Mucosa of descending colon (tissue), 3 donors: ENCODE data around the gene USP12. TPM values are rescaled to one million over a fixed set of nuclear protein-coding genes. Genes with fewer than 3 reads are reported as not detected.

Experiments
- ATAC-seq: fragments of 200-7000 bp; cut with Tn5 transposase; one replicate; pipeline ENCODE4 v1.9.1; 2020; ENCODE audit warnings: mild to moderate bottlenecking, moderate library complexity
- DNase-seq, 3 donors: peaks; one replicate each; pipeline ENCODE4 v3.0.0-alpha.2; 2020
- H3K36me3 ChIP-seq: fragments of 200-600 bp; one replicate; pipeline ENCODE4 v1.8.0; 2021; ENCODE audit warnings: low read depth, mild to moderate bottlenecking
- H3K4me1 ChIP-seq: fragments of 200-600 bp; one replicate; pipeline ENCODE4 v1.8.0; 2021; ENCODE audit warnings: low read depth, mild to moderate bottlenecking
- H3K4me3 ChIP-seq: fragments of 200-600 bp; one replicate; pipeline ENCODE4 v1.8.0; 2021; ENCODE audit warnings: mild to moderate bottlenecking
- H3K9me3 ChIP-seq: fragments of 200-600 bp; one replicate; pipeline ENCODE4 v1.8.0; 2021; ENCODE audit warnings: mild to moderate bottlenecking
- CTCF ChIP-seq: fragments of 200-600 bp; IDR thresholded peaks from one replicate; pipeline ENCODE4 v1.8.0; 2022; ENCODE audit warnings: antibody characterized with exemption, mild to moderate bottlenecking
- intact Hi-C, 2 donors: fragments of 100-400 bp; cut with DNase I in 1 of 2; cut with micrococcal nuclease in 1 of 2; formaldehyde crosslinking; loops; one replicate each; pipeline versions ENCODE4 v1.11.0 to v1.11.1; 2022; cut with DNase I, micrococcal nuclease
- total RNA-seq, 3 donors: library from RNA; stranded (reverse); fragmentation: NEBNext Ultra II Directional in 2 of 3; extraction: Animal tissue kit (Norgen Biotek cat#: 25700) in 2 of 3; gene quantifications; one replicate each; pipeline versions ENCODE4 v1.2.1 to v1.2.4, GENCODE V29; 2021 to 2023
- donor health status: DM: no; HTN: no; CAD: no; lungs with moderate emphysema.
- donor health status: DM: no; HTN: no; CAD: no.
- donor health status: DM: no; HTN: yes; CAD: no.

USP12 gene
- total RNA-seq, 3 donors from 2014 or later: 34.3 to 77.1 (median 45.0) TPM

- DNase-seq: no peak
- H3K36me3 ChIP-seq: no peaks in the 10 kb centered on the region
- H3K9me3 ChIP-seq: no peaks in the 10 kb centered on the region
- no peak for TF ChIP-seq CTCF
- ATAC-seq: no peak
- H3K4me3 ChIP-seq: no peak overlapping the region
- intact Hi-C loops: no loop called here
- H3K4me1 ChIP-seq: peaks cover 5% of the 10 kb centered on the region
Measured at GRCh38 chr13:27158335-27158734, 13.3 kb downstream of the USP12 start.

GRCh38 chr13:27151798-27152599, 19.6 kb downstream of the USP12 start:
- Histone ChIP-seq H3K4me1 (peaks cover 23% of the 10 kb centered on the region), H3K9me3 (no peaks in the 10 kb centered on the region), H3K4me3 (no peak overlapping the region), H3K36me3 (no peaks in the 10 kb centered on the region)
- intact Hi-C loops: no loop called here
- DNase-seq: peak in 1 of 3 donors; percentile 35
- no peak for TF ChIP-seq CTCF
- peak; percentile 97 for ATAC-seq

- ATAC-seq (no peak), DNase-seq (no peak)
- intact Hi-C loops: no loop called here
- Histone ChIP-seq H3K4me3 (no peak overlapping the region), H3K36me3 (no peaks in the 10 kb centered on the region), H3K4me1 (peaks cover 23% of the 10 kb centered on the region), H3K9me3 (no peaks in the 10 kb centered on the region)
- TF ChIP-seq CTCF: no peak
Measured at GRCh38 chr13:27149702-27150101, 21.9 kb downstream of the USP12 start.

- Histone ChIP-seq H3K4me3 (no peak overlapping the region), H3K4me1 (peaks cover 19% of the 10 kb centered on the region), H3K36me3 (no peaks in the 10 kb centered on the region), H3K9me3 (no peaks in the 10 kb centered on the region)
- no peak for TF ChIP-seq CTCF
- intact Hi-C loops: no loop called here
- DNase-seq (no peak), ATAC-seq (no peak)
Measured at GRCh38 chr13:27148900-27149299, 22.7 kb downstream of the USP12 start.

- intact Hi-C loops: no loop called here
- Histone ChIP-seq H3K36me3 (no peaks in the 10 kb centered on the region), H3K4me3 (no peak overlapping the region), H3K9me3 (peaks cover 3% of the 10 kb centered on the region), H3K4me1 (peaks cover 18% of the 10 kb centered on the region)
- DNase-seq (no peak), ATAC-seq (no peak)
- no peak for TF ChIP-seq CTCF
Measured at GRCh38 chr13:27147530-27148170, 24.0 kb downstream of the USP12 start.
